ENCODE measurements around the gene BBS5. TPM values are rescaled to one million over a fixed set of nuclear protein-coding genes. Genes with fewer than 3 reads are reported as not detected.

Gene BBS5
- total RNA-seq, 6 experiments from 2014 or later, result 1.7 to 3.5 (median 2.3) TPM

DNA sequence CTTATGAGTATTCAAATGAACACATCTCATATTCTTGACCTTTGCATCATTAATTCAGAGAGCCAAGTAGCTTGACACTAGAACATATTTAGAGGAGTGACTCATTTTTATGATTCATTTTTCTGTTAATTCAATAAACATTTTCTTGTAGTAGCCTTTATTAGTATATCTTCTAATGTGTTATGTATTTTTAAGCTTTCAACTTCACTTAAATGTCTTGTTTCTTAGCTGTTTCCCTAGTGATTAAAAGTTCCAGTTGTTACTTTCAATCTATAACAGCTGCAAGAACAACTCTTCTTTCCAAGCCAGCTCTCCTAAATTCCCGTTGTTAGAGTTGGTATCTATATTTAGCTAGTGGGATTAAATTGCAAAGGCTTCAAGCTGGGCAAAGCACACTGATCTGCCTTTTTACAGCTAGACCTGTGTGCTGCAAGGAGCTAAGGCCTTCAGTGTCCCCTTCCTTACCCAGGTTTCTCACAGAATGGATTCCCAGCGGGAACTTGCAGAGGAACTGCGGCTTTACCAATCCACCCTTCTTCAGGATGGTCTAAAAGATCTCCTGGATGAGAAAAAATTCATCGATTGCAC, 30.1 kb downstream of the BBS5 start, which contains the start of gene KLHL41:
Gene KLHL41 (plus strand): TSS at position 405 of the 588 bp plus-strand sequence. CDS start 77 bp downstream, at position 482.
- H3K27ac ChIP-seq, result no peak within 1 kb of the TSS
- no peaks in the 10 kb centered on the region for H3K36me3 ChIP-seq
- no peaks in the 10 kb centered on the region for H3K4me1 ChIP-seq
- no peaks in the 10 kb centered on the region for H3K27me3 ChIP-seq
- DNase-seq (no peak), ATAC-seq (no peak)
- intact Hi-C loops (cut with DNase I), result no loop called here
- no peaks in the 10 kb centered on the region for H3K9me3 ChIP-seq
- 74% methylated on average over 4 of the region's 4 CpGs for WGBS (ENCODE audit: insufficient coverage, low coverage, low lambda C conversion rate, missing lambda C conversion rate)
- TF ChIP-seq POLR2A (IDR thresholded peaks at IDR 0.05), result no peak
- TF ChIP-seq, protein P1, sequence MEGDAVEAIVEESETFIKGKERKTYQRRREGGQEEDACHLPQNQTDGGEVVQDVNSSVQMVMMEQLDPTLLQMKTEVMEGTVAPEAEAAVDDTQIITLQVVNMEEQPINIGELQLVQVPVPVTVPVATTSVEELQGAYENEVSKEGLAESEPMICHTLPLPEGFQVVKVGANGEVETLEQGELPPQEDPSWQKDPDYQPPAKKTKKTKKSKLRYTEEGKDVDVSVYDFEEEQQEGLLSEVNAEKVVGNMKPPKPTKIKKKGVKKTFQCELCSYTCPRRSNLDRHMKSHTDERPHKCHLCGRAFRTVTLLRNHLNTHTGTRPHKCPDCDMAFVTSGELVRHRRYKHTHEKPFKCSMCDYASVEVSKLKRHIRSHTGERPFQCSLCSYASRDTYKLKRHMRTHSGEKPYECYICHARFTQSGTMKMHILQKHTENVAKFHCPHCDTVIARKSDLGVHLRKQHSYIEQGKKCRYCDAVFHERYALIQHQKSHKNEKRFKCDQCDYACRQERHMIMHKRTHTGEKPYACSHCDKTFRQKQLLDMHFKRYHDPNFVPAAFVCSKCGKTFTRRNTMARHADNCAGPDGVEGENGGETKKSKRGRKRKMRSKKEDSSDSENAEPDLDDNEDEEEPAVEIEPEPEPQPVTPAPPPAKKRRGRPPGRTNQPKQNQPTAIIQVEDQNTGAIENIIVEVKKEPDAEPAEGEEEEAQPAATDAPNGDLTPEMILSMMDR (IDR thresholded peaks at IDR 0.05), result no peak
- H3K4me3 ChIP-seq, result no peak within 1 kb of the TSS

DNA sequence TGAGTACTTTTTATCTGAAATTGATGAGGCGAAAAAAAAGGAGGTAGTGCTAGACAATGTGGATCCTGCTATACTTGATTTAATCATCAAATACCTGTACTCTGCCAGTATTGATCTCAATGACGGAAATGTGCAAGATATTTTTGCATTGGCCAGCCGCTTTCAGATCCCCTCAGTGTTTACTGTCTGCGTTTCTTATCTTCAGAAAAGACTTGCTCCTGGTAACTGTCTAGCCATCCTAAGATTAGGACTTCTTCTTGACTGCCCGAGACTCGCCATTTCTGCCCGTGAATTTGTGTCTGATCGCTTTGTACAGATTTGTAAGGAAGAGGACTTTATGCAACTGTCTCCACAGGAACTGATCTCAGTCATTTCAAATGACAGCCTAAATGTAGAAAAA, 30.7 kb downstream of the BBS5 start:
- WGBS (ENCODE audit: insufficient coverage, low coverage, low lambda C conversion rate, missing lambda C conversion rate), result 89% methylated on average over 8 of the region's 8 CpGs
- Histone ChIP-seq H3K27ac (no peak overlapping the region), H3K36me3 (no peaks in the 10 kb centered on the region), H3K9me3 (no peaks in the 10 kb centered on the region), H3K4me1 (no peaks in the 10 kb centered on the region), H3K4me3 (no peak overlapping the region), H3K27me3 (no peaks in the 10 kb centered on the region)
- no peak for TF ChIP-seq POLR2A (IDR thresholded peaks at IDR 0.05)
- TF ChIP-seq, protein P1 (IDR thresholded peaks at IDR 0.05), result no peak
- no peak for DNase-seq
- ATAC-seq, result no peak
- intact Hi-C loops (cut with DNase I), result no loop called here

DNA sequence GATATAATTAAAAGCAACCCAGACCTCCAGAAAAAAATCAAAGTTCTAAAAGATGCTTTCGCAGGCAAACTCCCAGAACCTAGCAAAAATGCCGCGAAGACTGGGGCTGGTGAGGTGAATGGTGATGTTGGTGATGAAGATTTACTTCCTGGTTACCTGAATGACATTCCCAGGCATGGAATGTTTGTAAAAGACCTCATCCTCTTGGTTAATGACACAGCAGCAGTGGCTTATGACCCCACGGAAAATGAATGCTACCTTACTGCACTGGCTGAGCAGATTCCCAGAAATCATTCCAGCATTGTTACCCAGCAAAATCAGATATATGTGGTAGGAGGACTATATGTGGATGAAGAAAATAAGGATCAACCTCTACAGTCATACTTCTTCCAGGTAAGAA, 31.2 kb downstream of the BBS5 start:
- no peaks in the 10 kb centered on the region for H3K27me3 ChIP-seq
- H3K9me3 ChIP-seq, result no peaks in the 10 kb centered on the region
- H3K27ac ChIP-seq, result no peak overlapping the region
- WGBS (ENCODE audit: insufficient coverage, low coverage, low lambda C conversion rate, missing lambda C conversion rate), result 100% methylated on average over 3 of the region's 4 CpGs
- no peaks in the 10 kb centered on the region for H3K36me3 ChIP-seq
- no peak for DNase-seq
- ATAC-seq, result no peak
- no peaks in the 10 kb centered on the region for H3K4me1 ChIP-seq
- TF ChIP-seq POLR2A (IDR thresholded peaks at IDR 0.05), result no peak
- TF ChIP-seq, protein P1 (IDR thresholded peaks at IDR 0.05), result no peak
- no peak overlapping the region for H3K4me3 ChIP-seq
- intact Hi-C loops (cut with DNase I), result no loop called here

DNA sequence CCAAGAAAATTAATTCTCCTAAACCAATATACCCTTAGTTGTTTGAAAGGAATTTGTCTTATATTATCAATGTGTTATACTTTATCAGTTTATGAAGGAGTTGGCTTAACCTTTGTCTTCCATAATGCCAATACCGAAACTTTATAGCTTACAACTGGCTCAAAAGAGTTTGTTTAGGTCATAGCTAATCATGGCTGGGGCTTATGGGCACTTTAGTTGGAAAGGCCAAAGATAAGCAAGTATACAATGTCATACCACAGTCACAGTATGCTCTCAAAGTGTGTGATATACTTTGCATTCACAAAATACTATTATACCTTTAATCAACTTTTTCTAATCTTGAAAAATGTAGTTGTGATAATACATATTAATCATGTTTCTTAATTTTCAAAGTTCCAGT, 32.5 kb downstream of the BBS5 start:
- DNase-seq, result no peak
- 92% methylated on average over 1 of the region's 1 CpG for WGBS (ENCODE audit: insufficient coverage, low coverage, low lambda C conversion rate, missing lambda C conversion rate)
- H3K4me3 ChIP-seq, result no peak overlapping the region
- no peaks in the 10 kb centered on the region for H3K4me1 ChIP-seq
- no peak for TF ChIP-seq POLR2A (IDR thresholded peaks at IDR 0.05)
- TF ChIP-seq, protein P1 (IDR thresholded peaks at IDR 0.05), result no peak
- ATAC-seq, result no peak
- H3K27me3 ChIP-seq, result no peaks in the 10 kb centered on the region
- no peak overlapping the region for H3K27ac ChIP-seq
- H3K36me3 ChIP-seq, result no peaks in the 10 kb centered on the region
- H3K9me3 ChIP-seq, result no peaks in the 10 kb centered on the region
- intact Hi-C loops (cut with DNase I), result no loop called here
